SK-N-SH (cell line): ENCODE results near the gene SLC2A9.

Source experiments
- EP300 ChIP-seq, 2 experiments: IDR thresholded peaks; 2 replicates each; pipeline versions ENCODE4 v1.4.0 to v1.6.1; 2012; ENCODE audit warnings: borderline replicate concordance in 1 of 2, low read depth in 1 of 2, low read length in 1 of 2
- EZH2phosphoT487 ChIP-seq: fragments of 200-600 bp; sonication (generic); IDR thresholded peaks from 2 replicates; pipeline ENCODE4 v1.6.1; 2017; ENCODE audit warnings: low read depth, mixed run types, mild to moderate bottlenecking, antibody characterized with exemption, moderate library complexity, borderline replicate concordance
- FOXM1 ChIP-seq: IDR thresholded peaks from 2 replicates; pipeline ENCODE4 v1.4.0; 2012; ENCODE audit warnings: low read depth, mild to moderate bottlenecking
- JUND ChIP-seq: IDR thresholded peaks from 2 replicates; pipeline ENCODE4 v1.4.0; 2012
- TAF1 ChIP-seq: IDR thresholded peaks from 2 replicates; pipeline ENCODE4 v1.6.1; 2012; ENCODE audit warnings: low read depth, mild to moderate bottlenecking, low read length, moderate library complexity, borderline replicate concordance
- TCF12 ChIP-seq: IDR thresholded peaks from 2 replicates; pipeline ENCODE4 v1.4.0; 2012
- YY1 ChIP-seq: IDR thresholded peaks from 2 replicates; pipeline ENCODE4 v1.4.0; 2012; ENCODE audit warnings: low read depth, mild to moderate bottlenecking
- TF ChIP-seq, protein P1 (sequence below): fragments of 200-600 bp; sonication (generic); IDR thresholded peaks from 2 replicates; pipeline ENCODE4 v1.6.1; 2017; ENCODE audit warnings: antibody characterized with exemption, mild to moderate bottlenecking, moderate library complexity
- TF ChIP-seq, protein P2 (sequence below): fragments of 150-350 bp; IDR thresholded peaks from 2 replicates; pipeline ENCODE4 v1.6.1; 2017; ENCODE audit warnings: antibody characterized with exemption, low read length, low read depth, borderline replicate concordance
- TF ChIP-seq, protein P3 (sequence below): IDR thresholded peaks from 2 replicates; pipeline ENCODE4 v1.6.1; 2012; ENCODE audit warnings: mild to moderate bottlenecking, low read depth, low read length, moderate library complexity
- TF ChIP-seq, protein P4 (sequence below): IDR thresholded peaks from 2 replicates; pipeline ENCODE4 v1.4.0; 2012; ENCODE audit warnings: low read depth

DNA sequence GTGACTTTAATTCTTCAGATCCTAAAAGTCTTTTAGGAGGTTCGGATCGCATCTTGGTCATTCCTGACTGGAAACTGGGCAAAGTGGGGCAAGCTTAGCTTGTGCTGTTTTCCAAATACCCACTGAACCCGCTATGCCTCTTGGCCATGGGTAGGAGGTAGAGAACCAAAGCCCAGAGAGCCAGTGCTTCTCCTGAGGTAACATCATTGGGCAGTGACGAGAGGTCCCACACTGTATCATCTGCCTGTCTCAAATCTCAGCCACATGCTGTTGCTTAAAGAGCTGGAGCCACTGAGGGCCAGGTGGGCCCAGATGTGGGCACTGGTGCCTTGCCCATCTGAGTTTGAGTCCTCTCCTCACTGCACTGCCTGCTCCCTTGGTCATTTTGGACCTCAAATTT is 68.2 kb downstream of the SLC2A9 start:
- TF ChIP-seq, protein P1, sequence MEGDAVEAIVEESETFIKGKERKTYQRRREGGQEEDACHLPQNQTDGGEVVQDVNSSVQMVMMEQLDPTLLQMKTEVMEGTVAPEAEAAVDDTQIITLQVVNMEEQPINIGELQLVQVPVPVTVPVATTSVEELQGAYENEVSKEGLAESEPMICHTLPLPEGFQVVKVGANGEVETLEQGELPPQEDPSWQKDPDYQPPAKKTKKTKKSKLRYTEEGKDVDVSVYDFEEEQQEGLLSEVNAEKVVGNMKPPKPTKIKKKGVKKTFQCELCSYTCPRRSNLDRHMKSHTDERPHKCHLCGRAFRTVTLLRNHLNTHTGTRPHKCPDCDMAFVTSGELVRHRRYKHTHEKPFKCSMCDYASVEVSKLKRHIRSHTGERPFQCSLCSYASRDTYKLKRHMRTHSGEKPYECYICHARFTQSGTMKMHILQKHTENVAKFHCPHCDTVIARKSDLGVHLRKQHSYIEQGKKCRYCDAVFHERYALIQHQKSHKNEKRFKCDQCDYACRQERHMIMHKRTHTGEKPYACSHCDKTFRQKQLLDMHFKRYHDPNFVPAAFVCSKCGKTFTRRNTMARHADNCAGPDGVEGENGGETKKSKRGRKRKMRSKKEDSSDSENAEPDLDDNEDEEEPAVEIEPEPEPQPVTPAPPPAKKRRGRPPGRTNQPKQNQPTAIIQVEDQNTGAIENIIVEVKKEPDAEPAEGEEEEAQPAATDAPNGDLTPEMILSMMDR: no peak
- TF ChIP-seq EZH2phosphoT487: no peak
- TF ChIP-seq, protein P2, sequence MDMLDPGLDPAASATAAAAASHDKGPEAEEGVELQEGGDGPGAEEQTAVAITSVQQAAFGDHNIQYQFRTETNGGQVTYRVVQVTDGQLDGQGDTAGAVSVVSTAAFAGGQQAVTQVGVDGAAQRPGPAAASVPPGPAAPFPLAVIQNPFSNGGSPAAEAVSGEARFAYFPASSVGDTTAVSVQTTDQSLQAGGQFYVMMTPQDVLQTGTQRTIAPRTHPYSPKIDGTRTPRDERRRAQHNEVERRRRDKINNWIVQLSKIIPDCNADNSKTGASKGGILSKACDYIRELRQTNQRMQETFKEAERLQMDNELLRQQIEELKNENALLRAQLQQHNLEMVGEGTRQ: no peak
- TF ChIP-seq EP300 (IDR thresholded peaks at IDR 0.05; ENCODE audit: borderline replicate concordance in 1 of 2, low read depth in 1 of 2, low read length in 1 of 2): no peak
- TF ChIP-seq FOXM1: no peak
- TF ChIP-seq, protein P3, sequence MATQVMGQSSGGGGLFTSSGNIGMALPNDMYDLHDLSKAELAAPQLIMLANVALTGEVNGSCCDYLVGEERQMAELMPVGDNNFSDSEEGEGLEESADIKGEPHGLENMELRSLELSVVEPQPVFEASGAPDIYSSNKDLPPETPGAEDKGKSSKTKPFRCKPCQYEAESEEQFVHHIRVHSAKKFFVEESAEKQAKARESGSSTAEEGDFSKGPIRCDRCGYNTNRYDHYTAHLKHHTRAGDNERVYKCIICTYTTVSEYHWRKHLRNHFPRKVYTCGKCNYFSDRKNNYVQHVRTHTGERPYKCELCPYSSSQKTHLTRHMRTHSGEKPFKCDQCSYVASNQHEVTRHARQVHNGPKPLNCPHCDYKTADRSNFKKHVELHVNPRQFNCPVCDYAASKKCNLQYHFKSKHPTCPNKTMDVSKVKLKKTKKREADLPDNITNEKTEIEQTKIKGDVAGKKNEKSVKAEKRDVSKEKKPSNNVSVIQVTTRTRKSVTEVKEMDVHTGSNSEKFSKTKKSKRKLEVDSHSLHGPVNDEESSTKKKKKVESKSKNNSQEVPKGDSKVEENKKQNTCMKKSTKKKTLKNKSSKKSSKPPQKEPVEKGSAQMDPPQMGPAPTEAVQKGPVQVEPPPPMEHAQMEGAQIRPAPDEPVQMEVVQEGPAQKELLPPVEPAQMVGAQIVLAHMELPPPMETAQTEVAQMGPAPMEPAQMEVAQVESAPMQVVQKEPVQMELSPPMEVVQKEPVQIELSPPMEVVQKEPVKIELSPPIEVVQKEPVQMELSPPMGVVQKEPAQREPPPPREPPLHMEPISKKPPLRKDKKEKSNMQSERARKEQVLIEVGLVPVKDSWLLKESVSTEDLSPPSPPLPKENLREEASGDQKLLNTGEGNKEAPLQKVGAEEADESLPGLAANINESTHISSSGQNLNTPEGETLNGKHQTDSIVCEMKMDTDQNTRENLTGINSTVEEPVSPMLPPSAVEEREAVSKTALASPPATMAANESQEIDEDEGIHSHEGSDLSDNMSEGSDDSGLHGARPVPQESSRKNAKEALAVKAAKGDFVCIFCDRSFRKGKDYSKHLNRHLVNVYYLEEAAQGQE: no peak
- TF ChIP-seq JUND: no peak
- no peak for TF ChIP-seq YY1
- no peak for TF ChIP-seq TCF12
- no peak for TF ChIP-seq TAF1
- TF ChIP-seq, protein P4, sequence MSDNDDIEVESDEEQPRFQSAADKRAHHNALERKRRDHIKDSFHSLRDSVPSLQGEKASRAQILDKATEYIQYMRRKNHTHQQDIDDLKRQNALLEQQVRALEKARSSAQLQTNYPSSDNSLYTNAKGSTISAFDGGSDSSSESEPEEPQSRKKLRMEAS: no peak
